Liver (tissue), 3 donors: ENCODE data around the gene PGLYRP2.

Experiments used
- CTCF ChIP-seq: fragments of 150-350 bp; IDR thresholded peaks from 2 replicates; pipeline ENCODE4 v1.5.1; 2017; ENCODE audit warnings: improper control_type of control experiment, low read depth, low read length; ENCODE audit not compliant: missing input control
- HNF4G ChIP-seq: IDR thresholded peaks from 2 replicates; pipeline ENCODE4 v1.6.1; 2016; ENCODE audit warnings: antibody characterized with exemption
- MAX ChIP-seq: IDR thresholded peaks from 2 replicates; pipeline ENCODE4 v1.6.1; 2016; ENCODE audit warnings: antibody characterized with exemption
- RAD21 ChIP-seq, 2 donors: IDR thresholded peaks; 2 replicates each; pipeline ENCODE4 v1.6.1; 2016; ENCODE audit warnings: antibody characterized with exemption in 2 of 2, mild to moderate bottlenecking in 2 of 2
- REST ChIP-seq: IDR thresholded peaks from 2 replicates; pipeline ENCODE4 v1.6.1; 2016; ENCODE audit warnings: antibody characterized with exemption, mild to moderate bottlenecking
- RXRA ChIP-seq, 2 donors: IDR thresholded peaks; 2 replicates each; pipeline ENCODE4 v1.6.1; 2017 to 2018; ENCODE audit warnings: antibody characterized with exemption in 2 of 2, mild to moderate bottlenecking in 1 of 2
- TAF1 ChIP-seq: conservative IDR thresholded peaks from 2 replicates; pipeline ENCODE4 v1.6.1; 2016; ENCODE audit warnings: antibody characterized with exemption, mild to moderate bottlenecking
- YY1 ChIP-seq: IDR thresholded peaks from 2 replicates; pipeline ENCODE4 v1.6.1; 2016; ENCODE audit warnings: antibody characterized with exemption, mild to moderate bottlenecking
- ZBTB33 ChIP-seq: IDR thresholded peaks from 2 replicates; pipeline ENCODE4 v1.6.1; 2016; ENCODE audit warnings: antibody characterized with exemption
- donor health status: healthy.
- donor health status: healthy.

GRCh38 chr19:15436826-15437110 lies 42.5 kb downstream of the PGLYRP2 start:
- TF ChIP-seq CTCF (no peak), ZBTB33 (no peak), RAD21 (IDR thresholded peaks at IDR 0.05) (no peak), RXRA (IDR thresholded peaks at IDR 0.05) (no peak), MAX (no peak), YY1 (no peak), REST (no peak), HNF4G (no peak), TAF1 (no peak)
